ENCODE results near the gene MAPKAP1. TPM values are rescaled to one million over a fixed set of nuclear protein-coding genes. Genes with fewer than 3 reads are reported as not detected.

The MAPKAP1 gene
- total and polyA plus RNA-seq, 2 of the 13 experiments (the other 11 are each of a cell fraction or from before 2014, with no cell fraction given): 45.0 to 64.3 TPM

DNA sequence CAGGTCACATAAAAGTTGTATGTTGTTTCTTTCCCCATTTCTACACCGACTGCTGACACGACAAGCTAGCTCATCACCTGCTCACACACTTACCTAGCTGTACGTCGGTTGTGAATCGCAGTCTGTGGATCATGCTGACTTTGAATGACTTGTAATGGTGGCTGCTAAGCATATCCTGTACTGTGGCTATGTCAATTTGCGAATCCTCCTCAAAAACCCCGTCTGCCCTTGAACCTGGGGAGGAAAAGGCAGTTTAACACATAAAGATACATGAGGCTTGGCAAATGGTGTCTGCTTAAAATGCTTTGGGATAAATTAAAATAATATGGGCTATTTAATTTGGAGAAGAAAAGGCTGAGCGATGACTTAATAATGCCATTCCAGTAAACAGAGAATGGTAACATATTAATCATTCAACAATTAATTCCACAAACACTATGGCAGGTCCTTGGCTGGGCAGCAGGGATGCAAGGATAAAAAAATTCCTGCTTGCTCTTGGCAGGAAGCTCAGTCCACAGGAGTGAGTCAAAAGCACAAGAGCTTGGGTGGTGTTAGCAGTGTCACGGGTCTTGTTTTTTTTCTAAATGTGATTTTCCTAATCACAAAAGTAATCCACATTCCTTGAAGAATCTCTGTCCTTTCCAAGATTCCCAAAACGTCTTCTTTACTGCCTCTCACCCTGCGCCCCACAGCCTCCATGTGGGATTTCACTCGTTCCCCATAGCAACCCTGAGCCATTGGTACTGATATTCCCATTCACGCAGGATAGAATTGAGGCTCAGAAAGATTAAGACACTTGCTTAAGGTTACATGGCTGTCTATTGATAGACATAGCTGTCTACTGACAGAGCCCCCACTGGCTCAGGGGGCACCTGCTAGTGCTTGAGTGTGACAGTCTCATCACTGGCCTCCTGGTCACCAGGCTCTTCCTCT, 222.4 kb downstream of the MAPKAP1 start:
- H3K27me3 ChIP-seq (ENCODE audit: control insufficient read depth in 1 of 2, insufficient read depth in 2 of 2, low read length in 2 of 2): no peaks in the 10 kb centered on the region
- no peak for ATAC-seq
- no TSS peak for BruUV-seq (replicated peaks)
- H3K79me2 ChIP-seq (ENCODE audit: insufficient read depth, low read length): no peaks in the 10 kb centered on the region
- H2AFZ ChIP-seq (ENCODE audit: low read length): no peak overlapping the region
- H3K27ac ChIP-seq (ENCODE audit: extremely low read length, insufficient read depth, low read length): peak overlapping the region; percentile 39
- peaks cover 29% of the 10 kb centered on the region for H3K4me1 ChIP-seq (ENCODE audit: insufficient read depth, low read length)
- TF ChIP-seq KDM5B (CRISPR knock-in tag; IDR thresholded peaks at IDR 0.05; ENCODE audit: borderline replicate concordance): no peak
- in situ Hi-C loops (cut with HindIII; ENCODE audit: extremely low pct_ligation_motif_present, low pct_unique_long_range_greater_than_20kb): no loop called here
- H3K9me3 ChIP-seq (ENCODE audit: low read length): no peaks in the 10 kb centered on the region
- no peak overlapping the region for H3K4me2 ChIP-seq (ENCODE audit: low read depth, low read length)
- H3K9ac ChIP-seq (ENCODE audit: insufficient read depth, low read depth, low read length): no peak overlapping the region
- H4K20me1 ChIP-seq (ENCODE audit: insufficient read depth, low read length): no peaks in the 10 kb centered on the region
- intact Hi-C loops (cut with micrococcal nuclease; ENCODE audit: unreplicated experiment): loop anchor here (5.0 to 10.0 kb wide), 2 partner anchors 50 to 148 kb away; no protein-coding TSS in a partner anchor
- FAIRE-seq: no peak
- WGBS (ENCODE audit: low lambda C conversion rate): 97% methylated on average over 13 of the region's 13 CpGs
- H3K4me3 ChIP-seq (replicated peaks in 1 of 3; ENCODE audit: insufficient read depth in 1 of 3, low read depth in 2 of 3, low read length in 3 of 3): no peak overlapping the region
- no peak for DNase-seq (ENCODE audit: low spot score)
- H3K36me3 ChIP-seq (replicated peaks in 1 of 2; ENCODE audit: control insufficient read depth in 1 of 2, insufficient read depth in 2 of 2, low read length in 2 of 2): peaks cover 0 to 2% of the 10 kb centered on the region in 2 experiments; a peak in 3 of 5 replicates
- POLR2A ChIA-PET: interaction anchor here (1.4 kb wide), 1 partner anchor 11 kb away, joined by 4 read pairs; no protein-coding TSS in a partner anchor
- CTCF ChIA-PET (ENCODE audit: low intra/inter-chr PET ratio, low total read pairs): no interaction called here

DNA sequence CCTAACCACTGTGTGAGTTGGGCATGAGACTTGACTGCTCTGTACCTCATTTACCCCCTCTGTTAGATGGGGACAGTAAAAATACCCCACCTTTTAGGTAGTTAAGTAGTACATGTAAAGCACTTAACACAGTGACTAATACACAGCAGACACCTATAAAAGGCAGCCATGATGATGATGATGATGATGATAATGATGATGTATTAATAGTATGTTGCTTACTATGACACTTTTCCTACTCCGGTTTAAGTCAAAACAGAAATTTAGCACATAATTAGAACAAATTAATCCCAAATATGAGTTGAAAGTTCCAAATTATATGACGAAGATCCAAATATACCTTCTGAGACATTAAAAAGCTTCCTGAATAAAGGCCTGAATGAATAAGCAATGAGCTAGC, 223.3 kb downstream of the MAPKAP1 start:
- Histone ChIP-seq H3K4me1 (ENCODE audit: insufficient read depth, low read length) (peaks cover 29% of the 10 kb centered on the region), H3K27me3 (ENCODE audit: control insufficient read depth in 1 of 2, insufficient read depth in 2 of 2, low read length in 2 of 2) (no peaks in the 10 kb centered on the region), H3K79me2 (ENCODE audit: insufficient read depth, low read length) (no peaks in the 10 kb centered on the region), H3K9me3 (ENCODE audit: low read length) (no peaks in the 10 kb centered on the region), H3K4me3 (replicated peaks in 1 of 3; ENCODE audit: insufficient read depth in 1 of 3, low read depth in 2 of 3, low read length in 3 of 3) (no peak overlapping the region), H3K27ac (ENCODE audit: extremely low read length, insufficient read depth, low read length) (no peak overlapping the region), H3K4me2 (ENCODE audit: low read depth, low read length) (no peak overlapping the region), H2AFZ (ENCODE audit: low read length) (no peak overlapping the region), H4K20me1 (ENCODE audit: insufficient read depth, low read length) (no peaks in the 10 kb centered on the region), H3K36me3 (replicated peaks in 1 of 2; ENCODE audit: control insufficient read depth in 1 of 2, insufficient read depth in 2 of 2, low read length in 2 of 2) (peaks cover 0 to 2% of the 10 kb centered on the region in 2 experiments; a peak in 3 of 5 replicates), H3K9ac (ENCODE audit: insufficient read depth, low read depth, low read length) (no peak overlapping the region)
- ATAC-seq (no peak), FAIRE-seq (no peak), DNase-seq (ENCODE audit: low spot score) (no peak)
- in situ Hi-C loops (cut with HindIII; ENCODE audit: extremely low pct_ligation_motif_present, low pct_unique_long_range_greater_than_20kb) (no loop called here), intact Hi-C loops (cut with micrococcal nuclease; ENCODE audit: unreplicated experiment) (loop anchor here (10.0 kb wide), 1 partner anchor 51 kb away; no protein-coding TSS in a partner anchor)
- BruUV-seq (replicated peaks): no TSS peak
- ChIA-PET CTCF (ENCODE audit: low intra/inter-chr PET ratio, low total read pairs) (no interaction called here), POLR2A (no interaction called here)
- TF ChIP-seq ZBTB38 (CRISPR knock-in tag; IDR thresholded peaks at IDR 0.05) (no peak), CREB1 (IDR thresholded peaks at IDR 0.05) (peak; percentile 55), CREB1 (CRISPR knock-in tag; IDR thresholded peaks at IDR 0.05) (no peak), MAFK (conservative IDR thresholded peaks at IDR 0.05 in 1 of 2, IDR thresholded peaks at IDR 0.05 in 1 of 2; ENCODE audit: low read length in 2 of 2) (0 out of 4 replicates have a peak, but pooled peaks of 1 of the 2 experiments have one; percentile 4)
- WGBS (ENCODE audit: low lambda C conversion rate): 93% methylated on average over 2 of the region's 2 CpGs

Data from HepG2 (cell line).